ENCODE measurements around the gene STAC. TPM values are rescaled to one million over a fixed set of nuclear protein-coding genes. Genes with fewer than 3 reads are reported as not detected.
A peak's percentile ranks its signal among the peaks of the same experiment; 100 is the strongest.

STAC gene
- total RNA-seq, 4 donors from 2014 or later, result 0.87 to 1.7 (median 1.6) TPM

DNA sequence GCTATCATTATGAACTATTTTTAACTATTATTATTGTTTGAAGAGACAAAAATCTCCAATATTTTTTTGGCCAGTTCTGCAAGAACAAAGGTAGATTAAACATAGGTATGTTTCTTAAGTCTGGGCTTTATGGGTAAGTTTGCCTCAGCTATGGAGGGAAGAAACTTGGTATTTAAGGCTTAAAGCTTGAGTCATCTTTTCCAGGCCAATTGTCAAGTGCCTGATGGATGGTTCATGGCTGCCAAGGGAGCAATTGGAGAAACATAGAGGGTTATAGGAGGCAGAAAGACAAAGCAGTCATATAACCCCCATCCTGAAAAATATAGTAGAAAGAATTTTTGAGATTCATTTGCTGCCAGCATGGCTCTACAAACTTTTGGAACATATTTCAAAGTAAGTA, 7.2 kb upstream of the STAC start:
- Histone ChIP-seq H3K27me3 (no peaks in the 10 kb centered on the region), H3K9me3 (no peaks in the 10 kb centered on the region), H3K4me3 (no peak overlapping the region), H3K27ac (no peak overlapping the region), H3K4me1 (no peaks in the 10 kb centered on the region), H3K36me3 (no peaks in the 10 kb centered on the region)
- DNase-seq, result no peak
- no peak for ATAC-seq
- intact Hi-C loops (cut with DNase I; ENCODE audit: low total_unique reads) (no loop called here), in situ Hi-C loops (cut with MboI; ENCODE audit: low sequenced_read_pairs in 4 of 4) (no loop called here)
- TF ChIP-seq CTCF (IDR thresholded peaks at IDR 0.05 in 4 of 5, conservative IDR thresholded peaks at IDR 0.05 in 1 of 5) (no peak), POLR2A (IDR thresholded peaks at IDR 0.05) (no peak)

DNA sequence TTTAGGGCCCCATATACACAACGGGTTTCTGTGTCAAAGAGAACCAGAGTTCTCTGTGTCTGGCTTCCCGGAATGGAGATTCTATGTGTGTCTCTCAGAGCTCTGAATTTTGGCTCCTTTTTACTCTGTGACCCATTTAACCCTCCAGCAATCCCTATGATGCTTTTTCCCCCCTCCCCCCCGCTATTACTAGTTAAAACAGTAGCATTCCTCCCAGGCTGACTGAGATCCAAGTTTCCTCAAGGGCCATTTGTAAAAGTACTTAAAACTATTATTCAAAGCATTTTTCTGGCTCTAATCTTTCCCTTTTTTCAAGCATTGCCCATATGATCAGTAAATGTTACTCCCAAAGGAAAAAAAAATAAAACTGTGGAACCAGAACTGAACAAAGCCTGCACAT, 6.6 kb upstream of the STAC start:
- no peaks in the 10 kb centered on the region for H3K9me3 ChIP-seq
- no peak for ATAC-seq
- no peaks in the 10 kb centered on the region for H3K4me1 ChIP-seq
- H3K36me3 ChIP-seq, result no peaks in the 10 kb centered on the region
- no peak overlapping the region for H3K4me3 ChIP-seq
- intact Hi-C loops (cut with DNase I; ENCODE audit: low total_unique reads), result no loop called here
- in situ Hi-C loops (cut with MboI; ENCODE audit: low sequenced_read_pairs in 4 of 4), result no loop called here
- no peaks in the 10 kb centered on the region for H3K27me3 ChIP-seq
- TF ChIP-seq CTCF (IDR thresholded peaks at IDR 0.05 in 4 of 5, conservative IDR thresholded peaks at IDR 0.05 in 1 of 5) (no peak), POLR2A (IDR thresholded peaks at IDR 0.05) (no peak)
- no peak for DNase-seq
- H3K27ac ChIP-seq, result no peak overlapping the region

- no peaks in the 10 kb centered on the region for H3K4me1 ChIP-seq
- DNase-seq (no peak), ATAC-seq (no peak)
- peak overlapping the region; percentile 50 to 63 (median 55) for H3K4me3 ChIP-seq
- no peak overlapping the region for H3K27ac ChIP-seq
- intact Hi-C loops (cut with DNase I; ENCODE audit: low total_unique reads) (no loop called here), in situ Hi-C loops (cut with MboI; ENCODE audit: low sequenced_read_pairs in 4 of 4) (no loop called here)
- H3K36me3 ChIP-seq, result no peaks in the 10 kb centered on the region
- TF ChIP-seq POLR2A (IDR thresholded peaks at IDR 0.05) (no peak), CTCF (IDR thresholded peaks at IDR 0.05 in 4 of 5, conservative IDR thresholded peaks at IDR 0.05 in 1 of 5) (no peak)
- H3K9me3 ChIP-seq, result no peaks in the 10 kb centered on the region
- H3K27me3 ChIP-seq, result peaks cover 0 to 4% (median 0%) of the 10 kb centered on the region in 3 donors
These were observed 458 bp upstream of the STAC start for GRCh38 chr3:36379872-36380220.

DNA sequence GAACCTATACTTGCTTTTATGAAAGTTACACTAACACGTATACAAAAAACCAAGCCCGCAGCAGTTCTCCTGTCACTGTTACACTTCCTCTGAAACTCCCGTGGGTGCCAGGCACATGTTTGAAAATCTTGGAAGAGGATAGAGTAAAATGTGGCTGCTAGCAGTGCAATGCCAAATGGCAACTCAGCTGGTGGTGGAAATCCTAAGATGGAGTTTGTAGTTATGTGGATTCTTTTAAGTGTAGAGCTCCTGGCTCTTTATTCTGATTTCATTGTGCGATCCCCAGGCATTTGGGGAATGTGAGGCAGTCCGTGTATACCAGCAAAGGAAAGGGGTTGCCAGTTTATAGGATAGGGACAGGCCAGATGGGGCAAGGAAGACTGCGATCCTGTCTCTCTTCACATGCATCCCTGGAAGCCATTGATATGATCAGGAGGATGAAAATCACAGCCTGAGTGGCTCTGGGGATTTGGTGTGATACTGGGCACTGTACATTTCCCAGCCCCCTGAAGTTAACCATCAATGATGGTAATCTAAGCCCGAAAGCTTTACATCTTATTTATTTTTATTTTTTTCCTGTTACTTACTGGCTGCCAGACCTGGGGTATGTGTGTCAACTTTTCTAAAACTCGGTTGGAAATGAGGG, 1.1 kb downstream of the STAC start:
- no peak for ATAC-seq
- Histone ChIP-seq H3K27ac (no peak overlapping the region), H3K27me3 (peaks cover 0 to 4% (median 0%) of the 10 kb centered on the region in 3 donors), H3K9me3 (no peaks in the 10 kb centered on the region), H3K4me3 (peak overlapping the region in 2 of 4 donors; percentile 54 to 56), H3K4me1 (no peaks in the 10 kb centered on the region), H3K36me3 (no peaks in the 10 kb centered on the region)
- intact Hi-C loops (cut with DNase I; ENCODE audit: low total_unique reads) (no loop called here), in situ Hi-C loops (cut with MboI; ENCODE audit: low sequenced_read_pairs in 4 of 4) (no loop called here)
- no peak for DNase-seq
- TF ChIP-seq POLR2A (IDR thresholded peaks at IDR 0.05), result no peak
- no peak for TF ChIP-seq CTCF (IDR thresholded peaks at IDR 0.05 in 4 of 5, conservative IDR thresholded peaks at IDR 0.05 in 1 of 5)

- ATAC-seq (no peak), DNase-seq (no peak)
- Histone ChIP-seq H3K4me3 (no peak overlapping the region), H3K27ac (no peak overlapping the region), H3K4me1 (no peaks in the 10 kb centered on the region), H3K27me3 (no peaks in the 10 kb centered on the region), H3K36me3 (no peaks in the 10 kb centered on the region), H3K9me3 (no peaks in the 10 kb centered on the region)
- in situ Hi-C loops (cut with MboI; ENCODE audit: low sequenced_read_pairs in 4 of 4) (no loop called here), intact Hi-C loops (cut with DNase I; ENCODE audit: low total_unique reads) (no loop called here)
- TF ChIP-seq POLR2A (IDR thresholded peaks at IDR 0.05) (no peak), CTCF (IDR thresholded peaks at IDR 0.05 in 4 of 5, conservative IDR thresholded peaks at IDR 0.05 in 1 of 5) (no peak)
These were observed 13.3 kb downstream of the STAC start for GRCh38 chr3:36393563-36393962.

Measured in gastrocnemius medialis (tissue), 4 donors.